BLaER1 (cell line): ENCODE results near the gene MYO6.

ENCODE experiments used
- H3K27ac ChIP-seq: shearing (Covaris generic); formaldehyde crosslinking; 2 replicates; pipeline ENCODE4 v1.8.1; 2022
- H3K27me3 ChIP-seq: shearing (Covaris generic); formaldehyde crosslinking; 2 replicates; pipeline ENCODE4 v1.8.1; 2022
- H3K36me3 ChIP-seq: shearing (Covaris generic); formaldehyde crosslinking; 2 replicates; pipeline ENCODE4 v1.8.1; 2022
- H3K4me1 ChIP-seq: shearing (Covaris generic); formaldehyde crosslinking; 2 replicates; pipeline ENCODE4 v1.8.1; 2022
- H3K4me2 ChIP-seq: shearing (Covaris generic); formaldehyde crosslinking; 2 replicates; pipeline ENCODE4 v1.8.1; 2022
- H3K4me3 ChIP-seq: shearing (Covaris generic); formaldehyde crosslinking; 2 replicates; pipeline ENCODE4 v1.8.1; 2022
- H3K9ac ChIP-seq: shearing (Covaris generic); formaldehyde crosslinking; 2 replicates; pipeline ENCODE4 v1.8.1; 2022
- H3K9me3 ChIP-seq: shearing (Covaris generic); formaldehyde crosslinking; 2 replicates; pipeline ENCODE4 v1.8.1; 2022
- H4K20me1 ChIP-seq: shearing (Covaris generic); formaldehyde crosslinking; 2 replicates; pipeline ENCODE4 v1.8.1; 2022
- Cebpa-rat ChIP-seq: shearing (Covaris generic); IDR thresholded peaks from 2 replicates; pipeline ENCODE4 v1.8.1; 2022

The MYO6 gene

DNA sequence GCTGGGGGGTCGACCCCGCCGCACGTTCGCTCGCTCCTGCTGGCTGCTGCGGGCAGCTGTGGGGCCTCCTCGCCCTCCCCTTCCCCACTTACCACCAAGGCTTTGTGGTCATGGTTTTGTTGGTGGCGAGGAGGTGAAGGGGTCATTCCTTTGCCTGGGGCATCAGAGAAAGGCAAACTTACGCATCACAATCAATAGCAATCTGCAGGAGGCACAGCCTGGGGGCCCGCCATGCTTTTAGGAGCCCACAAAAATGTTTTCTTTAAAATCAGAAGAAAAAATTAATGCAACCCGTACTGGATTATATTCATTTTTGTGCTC is 186.4 kb downstream of the MYO6 start:
- peaks cover 7% of the 10 kb centered on the region for H3K4me1 ChIP-seq
- no peaks in the 10 kb centered on the region for H4K20me1 ChIP-seq
- no peaks in the 10 kb centered on the region for H3K27me3 ChIP-seq
- H3K4me2 ChIP-seq, result peak overlapping the region; percentile 99
- peak overlapping the region; percentile 65 for H3K4me3 ChIP-seq
- no peak overlapping the region for H3K27ac ChIP-seq
- no peaks in the 10 kb centered on the region for H3K36me3 ChIP-seq
- H3K9me3 ChIP-seq, result no peaks in the 10 kb centered on the region
- peak overlapping the region; percentile 46; the same call in 1 of the 2 replicates for H3K9ac ChIP-seq
- no peak for TF ChIP-seq Cebpa-rat

DNA sequence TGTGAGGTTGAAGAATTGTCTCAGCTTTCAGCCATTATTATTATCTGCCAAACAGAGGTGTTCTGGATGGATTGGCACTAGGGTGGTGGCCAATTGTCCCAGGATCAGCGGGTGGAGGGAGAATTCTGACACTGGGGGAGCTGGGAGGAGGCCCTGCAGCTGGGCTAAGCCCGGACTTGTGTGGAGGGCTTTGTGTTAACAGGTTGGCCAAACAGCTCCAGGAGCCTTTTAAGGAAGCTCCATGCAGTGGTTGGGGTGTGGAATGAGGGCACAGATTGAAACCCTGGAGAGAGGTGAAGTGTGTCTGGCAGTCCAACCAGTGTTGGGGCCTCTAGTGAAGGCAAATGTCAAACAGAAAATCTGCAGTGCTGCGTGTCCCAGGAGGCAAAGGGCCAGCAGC is 187.6 kb downstream of the MYO6 start:
- Histone ChIP-seq H3K27ac (no peak overlapping the region), H3K4me1 (peaks cover 7% of the 10 kb centered on the region), H3K36me3 (no peaks in the 10 kb centered on the region), H3K4me3 (no peak overlapping the region), H4K20me1 (no peaks in the 10 kb centered on the region), H3K9me3 (no peaks in the 10 kb centered on the region), H3K27me3 (no peaks in the 10 kb centered on the region), H3K4me2 (no peak overlapping the region), H3K9ac (no peak overlapping the region)
- TF ChIP-seq Cebpa-rat, result no peak

DNA sequence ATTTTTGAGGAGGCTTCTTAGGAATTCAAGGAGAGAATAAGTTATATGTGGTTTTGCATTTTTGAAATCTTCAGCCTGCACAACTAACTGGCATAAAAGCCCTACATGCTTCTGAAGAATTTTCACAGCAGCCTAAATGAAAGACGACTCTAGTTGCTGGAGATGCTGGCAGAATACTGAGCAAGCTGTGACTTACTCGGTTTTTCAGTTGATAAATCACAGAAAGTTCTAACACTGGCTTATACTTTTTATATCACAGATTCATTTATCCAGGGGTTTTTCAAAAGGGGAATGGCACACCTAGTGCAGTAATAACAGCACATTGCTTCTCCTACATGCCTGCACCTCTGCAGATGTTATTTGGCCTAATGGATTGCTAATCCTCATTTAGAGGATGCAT is 188.8 kb downstream of the MYO6 start:
- Histone ChIP-seq H3K36me3 (no peaks in the 10 kb centered on the region), H3K4me3 (no peak overlapping the region), H3K27me3 (no peaks in the 10 kb centered on the region), H3K4me2 (no peak overlapping the region), H3K9me3 (no peaks in the 10 kb centered on the region), H4K20me1 (no peaks in the 10 kb centered on the region), H3K9ac (no peak overlapping the region), H3K4me1 (peaks cover 7% of the 10 kb centered on the region), H3K27ac (no peak overlapping the region)
- no peak for TF ChIP-seq Cebpa-rat

DNA sequence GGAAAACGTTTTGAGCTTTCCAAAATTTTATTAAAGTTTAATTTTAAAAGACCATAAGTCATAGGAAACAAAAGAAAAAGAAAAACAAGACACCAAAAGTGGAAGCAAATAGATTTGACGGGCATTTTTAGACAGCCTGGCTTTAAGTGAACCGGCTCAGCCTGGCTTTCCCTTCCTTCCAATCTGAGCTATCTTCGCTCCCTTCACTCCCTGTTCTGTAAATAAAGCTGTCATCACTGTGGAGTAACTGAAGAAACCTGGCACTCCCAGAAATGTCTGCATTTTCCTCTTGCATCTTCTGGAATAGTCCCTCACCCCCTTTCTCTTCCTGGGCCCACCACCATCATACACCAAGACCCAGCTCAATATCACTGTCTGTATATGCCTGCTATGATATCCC is 191.5 kb downstream of the MYO6 start:
- TF ChIP-seq Cebpa-rat, result no peak
- no peaks in the 10 kb centered on the region for H3K27me3 ChIP-seq
- H3K9ac ChIP-seq, result no peak overlapping the region
- H3K4me3 ChIP-seq, result no peak overlapping the region
- no peaks in the 10 kb centered on the region for H3K36me3 ChIP-seq
- H3K4me1 ChIP-seq, result peaks cover under 1% of the 10 kb centered on the region; the same call in 1 of the 2 replicates
- no peak overlapping the region for H3K27ac ChIP-seq
- no peaks in the 10 kb centered on the region for H3K9me3 ChIP-seq
- H3K4me2 ChIP-seq, result no peak overlapping the region
- H4K20me1 ChIP-seq, result no peaks in the 10 kb centered on the region

DNA sequence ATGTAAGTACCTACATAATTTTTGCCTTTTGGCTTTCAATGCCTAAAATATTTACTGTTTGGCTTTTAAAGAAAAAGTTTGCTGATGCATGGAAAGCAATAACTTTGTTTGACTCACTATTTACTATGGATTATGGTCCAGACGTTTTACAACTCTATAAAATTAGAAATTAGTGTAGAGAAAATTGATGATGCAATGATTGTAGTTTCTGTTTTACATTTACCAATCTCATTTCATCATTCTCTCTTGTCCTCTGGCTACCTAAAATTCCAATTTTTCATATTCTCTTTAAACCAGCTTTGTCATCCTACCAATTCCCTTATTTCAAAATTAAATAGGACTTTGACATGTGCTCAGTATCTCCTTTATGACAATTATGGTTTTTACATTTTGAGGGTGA is 192.5 kb downstream of the MYO6 start:
- Histone ChIP-seq H4K20me1 (no peaks in the 10 kb centered on the region), H3K9ac (no peak overlapping the region), H3K4me1 (peaks cover 5% of the 10 kb centered on the region; the same call in 1 of the 2 replicates), H3K9me3 (no peaks in the 10 kb centered on the region), H3K27ac (no peak overlapping the region), H3K4me2 (no peak overlapping the region), H3K27me3 (no peaks in the 10 kb centered on the region), H3K36me3 (no peaks in the 10 kb centered on the region), H3K4me3 (no peak overlapping the region)
- no peak for TF ChIP-seq Cebpa-rat

DNA sequence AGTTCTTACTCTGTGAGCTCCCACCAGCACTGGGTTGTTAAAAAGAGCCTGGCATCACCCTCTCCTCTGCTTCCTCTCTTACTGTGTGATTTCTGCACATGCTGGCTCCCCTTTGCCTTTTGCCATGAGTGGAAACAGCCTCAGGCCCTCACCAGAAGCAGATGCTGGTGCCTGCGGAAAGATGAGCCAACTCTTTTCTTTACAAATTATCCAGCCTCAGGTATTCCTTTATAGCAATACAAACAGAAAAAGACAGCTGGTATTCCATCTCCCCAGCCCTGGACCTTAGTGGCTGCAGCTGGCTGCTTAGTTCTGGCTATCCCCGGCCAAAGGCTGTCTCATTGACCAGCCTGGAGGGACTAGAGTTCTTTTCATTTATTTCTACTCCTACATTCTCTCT is 194.3 kb downstream of the MYO6 start:
- peaks cover 6% of the 10 kb centered on the region; the same call in 1 of the 2 replicates for H3K4me1 ChIP-seq
- no peaks in the 10 kb centered on the region for H3K27me3 ChIP-seq
- no peak overlapping the region for H3K4me2 ChIP-seq
- no peak for TF ChIP-seq Cebpa-rat
- H4K20me1 ChIP-seq, result no peaks in the 10 kb centered on the region
- H3K4me3 ChIP-seq, result no peak overlapping the region
- no peak overlapping the region for H3K27ac ChIP-seq
- no peaks in the 10 kb centered on the region for H3K9me3 ChIP-seq
- no peaks in the 10 kb centered on the region for H3K36me3 ChIP-seq
- H3K9ac ChIP-seq, result no peak overlapping the region

DNA sequence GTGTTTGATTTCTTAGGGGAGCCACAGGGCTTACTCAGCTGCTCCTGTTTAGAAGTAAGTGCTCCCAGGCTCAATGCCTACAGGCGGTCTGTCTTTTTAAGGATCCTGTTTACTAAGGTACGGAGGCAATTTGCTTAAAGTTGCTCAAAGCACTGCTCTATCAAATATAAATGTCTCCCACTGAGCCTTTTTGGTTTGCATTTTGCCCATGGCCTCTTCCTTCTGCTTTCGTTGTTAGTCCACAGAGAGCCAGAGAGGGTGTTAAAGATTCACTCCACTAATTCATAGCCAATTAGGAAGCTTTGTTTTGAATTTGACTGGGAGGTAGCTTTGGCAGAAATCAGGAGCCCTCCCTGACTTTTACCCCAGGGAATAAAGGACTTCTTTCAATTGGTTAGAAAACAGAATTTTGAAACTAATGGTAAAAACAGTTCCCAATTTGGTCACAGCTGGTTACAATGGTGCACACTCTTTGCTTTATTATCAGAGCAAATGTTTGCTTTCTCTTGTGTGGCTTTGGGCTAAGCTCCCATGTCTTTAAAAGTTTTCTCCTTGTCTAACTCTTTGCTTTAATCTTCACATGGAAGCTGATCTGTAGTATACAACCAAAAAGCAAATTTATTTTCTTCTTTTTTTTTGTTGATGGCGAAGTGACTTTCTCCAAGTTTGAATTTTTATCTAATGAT is 197.2 kb downstream of the MYO6 start:
- H3K9ac ChIP-seq, result no peak overlapping the region
- H3K4me1 ChIP-seq, result peaks cover 6% of the 10 kb centered on the region; the same call in 1 of the 2 replicates
- H3K36me3 ChIP-seq, result no peaks in the 10 kb centered on the region
- H3K27me3 ChIP-seq, result no peaks in the 10 kb centered on the region
- no peaks in the 10 kb centered on the region for H4K20me1 ChIP-seq
- no peak for TF ChIP-seq Cebpa-rat
- peak overlapping the region; percentile 16; the same call in 1 of the 2 replicates for H3K4me2 ChIP-seq
- no peak overlapping the region for H3K4me3 ChIP-seq
- no peak overlapping the region for H3K27ac ChIP-seq
- H3K9me3 ChIP-seq, result no peaks in the 10 kb centered on the region

DNA sequence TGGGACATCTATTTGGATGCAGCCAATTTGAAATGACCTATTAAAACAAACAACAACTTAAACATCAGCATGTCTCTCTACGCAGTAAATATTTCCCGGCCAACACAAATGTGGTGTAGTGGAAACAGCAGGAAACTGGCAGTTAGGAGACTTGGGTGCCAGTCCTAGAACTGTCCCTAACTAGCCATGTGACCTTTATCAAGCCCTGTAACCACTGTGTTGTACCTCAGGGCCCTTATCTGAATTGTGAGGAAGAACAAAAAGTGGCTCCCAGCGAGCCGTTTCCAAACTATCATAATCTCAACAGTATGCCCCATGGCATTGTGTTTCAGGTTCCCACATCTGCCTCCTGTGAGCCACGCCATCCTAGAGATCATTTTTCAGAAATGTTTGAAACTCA is 198.9 kb downstream of the MYO6 start:
- no peaks in the 10 kb centered on the region for H3K9me3 ChIP-seq
- H3K36me3 ChIP-seq, result no peaks in the 10 kb centered on the region
- H3K4me2 ChIP-seq, result no peak overlapping the region
- no peak overlapping the region for H3K9ac ChIP-seq
- H3K27ac ChIP-seq, result no peak overlapping the region
- no peaks in the 10 kb centered on the region for H4K20me1 ChIP-seq
- H3K4me3 ChIP-seq, result no peak overlapping the region
- TF ChIP-seq Cebpa-rat, result no peak
- peaks cover 6% of the 10 kb centered on the region; the same call in 1 of the 2 replicates for H3K4me1 ChIP-seq
- H3K27me3 ChIP-seq, result no peaks in the 10 kb centered on the region

DNA sequence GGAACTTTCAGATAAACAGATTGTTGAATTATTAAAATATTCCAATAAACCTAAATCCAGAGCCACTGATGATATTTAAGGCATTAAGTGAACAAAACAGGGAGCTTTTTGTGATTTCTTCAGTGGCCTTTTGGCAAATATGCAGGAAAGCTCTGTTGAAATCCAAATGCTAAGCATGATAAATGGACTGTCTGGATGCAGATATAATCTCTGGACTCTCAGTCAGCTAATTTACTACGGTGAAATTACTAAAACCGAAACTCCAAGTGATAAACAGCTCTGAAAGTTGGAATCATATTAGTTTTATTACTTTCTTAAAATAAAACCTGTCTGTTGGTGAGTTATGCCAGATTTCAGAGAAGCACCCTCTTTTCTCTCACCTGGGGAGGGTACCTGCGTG is 203.1 kb downstream of the MYO6 start:
- Histone ChIP-seq H3K9ac (no peak overlapping the region), H4K20me1 (no peaks in the 10 kb centered on the region), H3K27me3 (no peaks in the 10 kb centered on the region), H3K36me3 (no peaks in the 10 kb centered on the region), H3K4me1 (no peaks in the 10 kb centered on the region), H3K9me3 (no peaks in the 10 kb centered on the region), H3K4me2 (no peak overlapping the region), H3K4me3 (no peak overlapping the region), H3K27ac (no peak overlapping the region)
- TF ChIP-seq Cebpa-rat, result no peak

DNA sequence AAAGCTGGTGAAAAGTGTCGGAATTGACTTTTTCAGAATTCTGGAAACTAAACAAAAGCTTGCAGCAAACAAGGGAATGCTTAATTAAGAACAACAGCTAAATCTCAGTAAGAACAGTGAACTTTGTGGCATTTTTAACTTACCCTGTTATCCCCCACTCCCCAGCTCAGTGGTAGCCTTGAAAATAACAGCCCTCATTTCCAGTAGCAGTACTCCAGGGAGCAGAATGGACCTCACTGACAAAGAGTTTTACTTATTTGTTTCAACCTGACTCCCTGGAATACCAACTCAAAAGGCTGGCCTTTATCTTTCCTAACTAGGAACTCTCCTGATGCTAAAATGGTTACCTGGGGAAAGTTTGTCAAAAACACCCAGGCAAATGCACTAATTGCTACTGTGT is 214.5 kb downstream of the MYO6 start:
- no peaks in the 10 kb centered on the region for H3K36me3 ChIP-seq
- no peak for TF ChIP-seq Cebpa-rat
- H3K9me3 ChIP-seq, result 0 out of 2 replicates have a peak, but pooled peaks cover 7% of the 10 kb centered on the region
- H3K4me3 ChIP-seq, result no peak overlapping the region
- no peaks in the 10 kb centered on the region for H3K4me1 ChIP-seq
- H3K9ac ChIP-seq, result no peak overlapping the region
- H4K20me1 ChIP-seq, result no peaks in the 10 kb centered on the region
- no peaks in the 10 kb centered on the region for H3K27me3 ChIP-seq
- H3K27ac ChIP-seq, result no peak overlapping the region
- no peak overlapping the region for H3K4me2 ChIP-seq

DNA sequence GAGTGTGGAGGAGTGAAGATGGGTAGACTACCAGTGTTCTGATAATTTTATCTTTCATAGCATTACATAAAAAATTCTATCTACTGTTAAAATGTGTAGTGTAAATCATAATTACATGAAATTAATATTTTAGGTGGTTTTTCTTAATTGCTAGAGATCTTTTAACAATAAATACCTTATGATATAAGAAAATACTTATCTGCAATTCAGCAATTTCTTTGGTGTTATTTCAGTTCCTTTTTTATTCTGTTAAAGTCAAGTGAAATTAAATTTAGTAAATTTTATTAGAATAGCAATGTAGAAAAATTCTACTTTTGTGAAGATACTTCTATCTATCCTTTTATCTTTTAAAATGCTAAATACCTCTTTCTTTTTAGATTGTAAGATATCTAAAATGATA is 219.1 kb downstream of the MYO6 start:
- no peaks in the 10 kb centered on the region for H3K4me1 ChIP-seq
- H3K27ac ChIP-seq, result no peak overlapping the region
- no peaks in the 10 kb centered on the region for H4K20me1 ChIP-seq
- H3K9me3 ChIP-seq, result no peaks in the 10 kb centered on the region
- H3K27me3 ChIP-seq, result no peaks in the 10 kb centered on the region
- no peak for TF ChIP-seq Cebpa-rat
- H3K9ac ChIP-seq, result no peak overlapping the region
- no peak overlapping the region for H3K4me2 ChIP-seq
- H3K36me3 ChIP-seq, result no peaks in the 10 kb centered on the region
- no peak overlapping the region for H3K4me3 ChIP-seq
